Right forelimb (tissue), 1 donor: ENCODE measurements around the gene TBC1D9.

ENCODE experiments used
- DNase-seq: peaks from one replicate; pipeline ENCODE4 v3.0.0-alpha.2; 2018

TBC1D9 gene

GRCh38 chr4:140609548-140610425 is 146.4 kb downstream of the TBC1D9 start:
- no peak for DNase-seq

- no peak for DNase-seq
These were observed 148.3 kb downstream of the TBC1D9 start for GRCh38 chr4:140607852-140608251.

GRCh38 chr4:140604544-140604943 is 151.6 kb downstream of the TBC1D9 start:
- no peak for DNase-seq

- DNase-seq, result no peak
These were observed 152.9 kb downstream of the TBC1D9 start for GRCh38 chr4:140603286-140603685.

- no peak for DNase-seq
These were observed 153.5 kb downstream of the TBC1D9 start for GRCh38 chr4:140602714-140603113.

GRCh38 chr4:140600408-140600807 is 155.8 kb downstream of the TBC1D9 start:
- no peak for DNase-seq

- DNase-seq, result no peak
These were observed 161.1 kb downstream of the TBC1D9 start for GRCh38 chr4:140595065-140595464.

GRCh38 chr4:140584439-140584838 is 171.7 kb downstream of the TBC1D9 start:
- no peak for DNase-seq

GRCh38 chr4:140581078-140581477 is 175.1 kb downstream of the TBC1D9 start:
- no peak for DNase-seq

- no peak for DNase-seq
These were observed 176.9 kb downstream of the TBC1D9 start for GRCh38 chr4:140579278-140579677.

- no peak for DNase-seq
These were observed 180.7 kb downstream of the TBC1D9 start for GRCh38 chr4:140575489-140575888.

- DNase-seq, result no peak
These were observed 184.6 kb downstream of the TBC1D9 start for GRCh38 chr4:140571620-140572019.
